Keratinocyte (primary cell): Measurements from ENCODE around the gene RNF31.
A peak's percentile ranks its signal among the peaks of the same experiment; 100 is the strongest.

Experiments
- CTCF ChIP-seq, 3 experiments: IDR thresholded peaks in 1 of 3; conservative IDR thresholded peaks in 1 of 3; optimal IDR thresholded peaks in 1 of 3; 2 replicates in 2 of 3; 3 replicates in 1 of 3; pipeline versions ENCODE3 to v1.5.1; 2011; ENCODE audit warnings: low read length in 3 of 3, mild to moderate bottlenecking in 3 of 3, moderate library complexity in 2 of 3, control low read depth in 1 of 3, inconsistent platforms in 1 of 3; ENCODE audit not compliant: insufficient read depth in 2 of 3; ENCODE audit errors: extremely low read depth in 1 of 3
- EZH2 ChIP-seq: IDR thresholded peaks from one replicate; pipeline ENCODE4 v1.6.1; 2012; ENCODE audit warnings: inconsistent platforms, mild to moderate bottlenecking, low read length, moderate library complexity

DNA sequence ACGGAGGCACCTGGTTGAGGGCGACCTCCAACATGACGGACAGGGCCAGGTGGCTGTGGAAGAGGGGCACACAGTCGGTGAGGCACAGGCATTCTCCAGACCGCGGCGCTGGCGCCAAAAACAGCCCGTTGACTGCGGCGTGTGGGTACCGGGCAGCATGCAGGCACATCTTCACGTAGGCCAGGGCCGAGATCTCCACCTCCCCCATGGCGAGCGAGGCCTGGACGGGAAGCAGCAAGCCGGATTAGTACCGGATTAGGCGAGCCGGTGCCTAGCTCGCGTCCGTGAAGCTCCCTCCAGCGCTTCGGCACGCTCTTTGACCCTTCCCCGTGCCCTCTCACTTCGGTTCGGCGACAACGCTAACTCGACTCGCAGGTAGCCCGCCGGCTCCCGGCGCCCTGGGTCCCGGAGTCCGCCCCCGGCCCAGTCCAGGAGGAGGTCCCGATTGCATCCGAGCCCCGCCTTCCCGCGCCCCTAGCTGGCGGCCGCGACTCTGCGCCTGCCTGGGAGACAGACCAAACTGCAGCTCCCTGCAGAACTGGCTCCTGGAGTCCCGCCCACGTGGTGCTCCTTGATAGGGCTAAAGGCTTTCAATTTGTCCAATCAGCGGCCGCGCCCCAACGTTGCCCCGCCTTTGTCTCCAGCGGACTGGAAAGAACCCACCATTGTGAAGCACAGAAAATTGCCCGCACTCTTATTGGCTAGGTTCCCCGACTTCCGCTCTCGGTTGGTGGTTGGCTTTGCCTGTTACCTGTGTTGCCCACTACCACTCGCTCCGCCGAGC lies 6.0 kb upstream of the RNF31 start, which contains the start of gene EMC9:
- TF ChIP-seq CTCF (optimal IDR thresholded peaks at IDR 0.05 in 1 of 3, IDR thresholded peaks at IDR 0.05 in 1 of 3, conservative IDR thresholded peaks at IDR 0.05 in 1 of 3; ENCODE audit: extremely low read depth in 1 of 3, insufficient read depth in 2 of 3, low read length in 3 of 3): peak; percentile 4 to 62 (median 25)
- no peak for TF ChIP-seq EZH2
